GM12878 (cell line): ENCODE results near the gene NAT10. TPM values are rescaled to one million over a fixed set of nuclear protein-coding genes. Genes with fewer than 3 reads are reported as not detected.

Source experiments
- ATAC-seq: fragments of 200-7000 bp; cut with Tn5 transposase; 3 replicates; pipeline ENCODE4 v1.9.1; 2020; ENCODE audit warnings: mild to moderate bottlenecking, moderate library complexity
- BruUV-seq: library from RNA; stranded (reverse); fragments of 400-500 nt; replicated peaks from 2 replicates; lab custom pipeline; 2021; lab: Mats Ljungman, UMichigan
- CTCF ChIA-PET: fragments of 300-600 bp; sonication (Branson Sonifier 250); formaldehyde crosslinking; extraction: SDS; loops from one replicate; lab custom pipeline; 2021; ENCODE audit warnings: inconsistent platforms; lab: Yijun Ruan, JAX
- POLR2A ChIA-PET: fragments of 350-600 bp; formaldehyde crosslinking; extraction: SDS; loops from one replicate; lab custom pipeline; 2021; ENCODE audit warnings: inconsistent platforms; lab: Charles Lee
- RAD21 ChIA-PET: fragments of 300-600 bp; sonication (Branson Sonifier 250); formaldehyde crosslinking; loops from one replicate; lab custom pipeline; 2023; ENCODE audit warnings: antibody characterized with exemption; ENCODE audit not compliant: unreplicated experiment; lab: Charles Lee
- SMC1A ChIA-PET: fragments of 300-600 bp; sonication (Branson Sonifier 250); formaldehyde crosslinking; loops from one replicate; lab custom pipeline; 2023; ENCODE audit not compliant: unreplicated experiment, uncharacterized antibody; lab: Charles Lee
- DNase-seq: peaks from one replicate; pipeline ENCODE4 v3.0.0-alpha.2; 2011; ENCODE audit warnings: low read depth, low spot score
- FAIRE-seq: peaks from 3 replicates; lab custom pipeline; 2011; peaks lifted over from hg19 to GRCh38; lab: Jason Lieb, UNC
- H2AFZ ChIP-seq: 2 replicates; pipeline ENCODE4 v1.6.0; 2011; ENCODE audit warnings: low read depth, low read length, control low read depth; ENCODE audit not compliant: control insufficient read depth
- H3K27ac ChIP-seq: 2 replicates; pipeline ENCODE4 v1.5.1; 2011; ENCODE audit warnings: control low read depth; ENCODE audit not compliant: control insufficient read depth, insufficient read depth
- H3K27me3 ChIP-seq, 2 experiments: replicated peaks in 1 of 2; 2 replicates each; pipeline versions ENCODE4 v1.6.0 to v1.6.1; 2011; ENCODE audit warnings: low read length in 1 of 2; ENCODE audit not compliant: control insufficient read depth in 2 of 2, insufficient read depth in 2 of 2
- H3K36me3 ChIP-seq, 2 experiments: 2 replicates each; pipeline ENCODE4 v1.5.1; 2011; ENCODE audit warnings: low read length in 1 of 2; ENCODE audit not compliant: control insufficient read depth in 2 of 2, insufficient read depth in 2 of 2
- H3K4me1 ChIP-seq: 2 replicates; pipeline ENCODE4 v1.6.1; 2011; ENCODE audit warnings: mild to moderate bottlenecking, low read length, moderate library complexity, mixed read lengths; ENCODE audit not compliant: control insufficient read depth, insufficient read depth
- H3K4me2 ChIP-seq: 2 replicates; pipeline ENCODE4 v1.6.0; 2011; ENCODE audit warnings: control low read depth; ENCODE audit not compliant: control insufficient read depth, insufficient read depth
- H3K4me3 ChIP-seq: fragments of 200-600 bp; sonication (generic); 2 replicates; pipeline ENCODE4 v1.5.1; 2016
- H3K79me2 ChIP-seq: 2 replicates; pipeline ENCODE4 v1.6.0; 2011; ENCODE audit warnings: low read length; ENCODE audit not compliant: control insufficient read depth, insufficient read depth
- H3K9ac ChIP-seq: 2 replicates; pipeline ENCODE4 v1.8.0; 2011; ENCODE audit warnings: low read length, control low read depth, mixed read lengths; ENCODE audit not compliant: control insufficient read depth, insufficient read depth
- H3K9me3 ChIP-seq: replicated peaks from 3 replicates; pipeline ENCODE4 v1.5.1; 2011; ENCODE audit warnings: mild to moderate bottlenecking, low read length; ENCODE audit not compliant: control insufficient read depth, insufficient read depth
- H4K20me1 ChIP-seq: 2 replicates; pipeline ENCODE4 v1.6.0; 2011; ENCODE audit not compliant: control insufficient read depth, insufficient read depth
- LARP7 ChIP-seq: fragments of 450-650 bp; IDR thresholded peaks from 2 replicates; pipeline ENCODE4 v1.6.1; 2017; ENCODE audit warnings: mild to moderate bottlenecking
- MYC ChIP-seq: IDR thresholded peaks from 2 replicates; pipeline ENCODE4 v1.6.1; 2011; ENCODE audit warnings: mild to moderate bottlenecking, low read length, moderate library complexity, inconsistent platforms; ENCODE audit not compliant: insufficient read depth, insufficient replicate concordance, insufficient read length, severe bottlenecking
- ZNF592 ChIP-seq: fragments of 450-650 bp; IDR thresholded peaks from 2 replicates; pipeline ENCODE4 v1.6.1; 2017; ENCODE audit warnings: mild to moderate bottlenecking, moderate library complexity
- WGBS: methylation state at CpG from one replicate; pipeline ENCODE4 v1.1.6; 2016; ENCODE audit warnings: low lambda C conversion rate; ENCODE audit not compliant: insufficient replicate concordance, insufficient coverage; ENCODE audit errors: missing lambda C conversion rate; 5-methylcytosine and 5-hydroxymethylcytosine counted together
- in situ Hi-C: fragments of 300-500 bp; cut with MboI; formaldehyde crosslinking; loops from 9 replicates; pipeline ENCODE4 v1.14.3; 2018; ENCODE audit warnings: mixed read lengths
- intact Hi-C: fragments of 100-400 bp; cut with micrococcal nuclease; formaldehyde crosslinking; loops from one replicate; pipeline ENCODE4 v1.14.2; 2022; ENCODE audit not compliant: unreplicated experiment
- polyA plus RNA-seq, 11 experiments: library from polyadenylated mRNA; depleted of rRNA in 4 of 11; unstranded in 6 of 11; stranded (reverse) in 5 of 11; fragments of >200 nt; fragmentation: Nextera tagmentation in 4 of 11; fragmentation: Illumina TruSeq in 1 of 11; extraction: Ambion mirVana in 4 of 11; extraction: Trizol in 1 of 11; gene quantifications; 1 replicate in 1 of 11; 2 replicates in 10 of 11; pipeline versions ENCODE4 v1.2.1 to v1.2.3, GENCODE V29; 2011 to 2016; ENCODE audit warnings: inconsistent platforms in 2 of 11, missing spikeins in 2 of 11, low read depth in 1 of 11
- total RNA-seq, 4 experiments: library from RNA; depleted of rRNA in 3 of 4; stranded (reverse); fragments of >200 nt in 3 of 4; fragmentation: Illumina TruSeq in 1 of 4; extraction: Trizol in 1 of 4; gene quantifications; 2 replicates each; pipeline versions ENCODE4 v1.2.1 to v1.2.3, GENCODE V29; 2013 to 2021
- TF ChIP-seq, protein P1 (sequence below): fragments of 450-650 bp; IDR thresholded peaks from 2 replicates; pipeline ENCODE4 v1.6.1; 2018; ENCODE audit warnings: mild to moderate bottlenecking, low read depth, moderate library complexity; ENCODE audit not compliant: partially characterized antibody
- TF ChIP-seq, protein P2 (sequence below): fragments of 450-650 bp; IDR thresholded peaks from 2 replicates; pipeline ENCODE4 v1.6.1; 2016; ENCODE audit warnings: mild to moderate bottlenecking, moderate library complexity, borderline replicate concordance

Gene NAT10
- total and polyA plus RNA-seq, 10 of the 15 experiments (the other 5 are each of a cell fraction or from before 2014, with no cell fraction given): 45.1 to 95.5 (median 72.8) TPM

- ChIA-PET RAD21 (interaction anchor here (1.6 to 2.0 kb wide), 4 partner anchors 43 to 174 kb away, joined by 5 to 8 read pairs (median 6); partner anchors contain the start of gene ABTB2), CTCF (interaction anchor here (2.3 kb wide), 1 partner anchor 9 kb away, joined by 11 read pairs; no protein-coding TSS in a partner anchor), POLR2A (no interaction called here), SMC1A (interaction anchor here (1.3 to 3.6 kb wide), 3 partner anchors 10 to 173 kb away, joined by 3 to 18 read pairs (median 3); no protein-coding TSS in a partner anchor)
- Histone ChIP-seq H3K36me3 (no peaks in the 10 kb centered on the region; a peak in 1 of 4 replicates), H3K27ac (no peak overlapping the region), H3K27me3 (no peaks in the 10 kb centered on the region), H4K20me1 (no peaks in the 10 kb centered on the region), H3K4me2 (no peak overlapping the region), H3K4me1 (peaks cover 18% of the 10 kb centered on the region), H2AFZ (no peak overlapping the region), H3K4me3 (no peak overlapping the region), H3K9ac (no peak overlapping the region), H3K79me2 (no peaks in the 10 kb centered on the region), H3K9me3 (no peaks in the 10 kb centered on the region)
- ATAC-seq (no peak), FAIRE-seq (no peak), DNase-seq (no peak)
- 96% methylated on average over 9 of the region's 9 CpGs for WGBS
- BruUV-seq: no TSS peak
- in situ Hi-C loops: no loop called here
- intact Hi-C loops: loop anchor here (5.0 kb wide), 1 partner anchor 308 kb away; no protein-coding TSS in a partner anchor
- TF ChIP-seq ZNF592 (no peak), LARP7 (no peak), MYC (no peak)
- TF ChIP-seq, protein P1, sequence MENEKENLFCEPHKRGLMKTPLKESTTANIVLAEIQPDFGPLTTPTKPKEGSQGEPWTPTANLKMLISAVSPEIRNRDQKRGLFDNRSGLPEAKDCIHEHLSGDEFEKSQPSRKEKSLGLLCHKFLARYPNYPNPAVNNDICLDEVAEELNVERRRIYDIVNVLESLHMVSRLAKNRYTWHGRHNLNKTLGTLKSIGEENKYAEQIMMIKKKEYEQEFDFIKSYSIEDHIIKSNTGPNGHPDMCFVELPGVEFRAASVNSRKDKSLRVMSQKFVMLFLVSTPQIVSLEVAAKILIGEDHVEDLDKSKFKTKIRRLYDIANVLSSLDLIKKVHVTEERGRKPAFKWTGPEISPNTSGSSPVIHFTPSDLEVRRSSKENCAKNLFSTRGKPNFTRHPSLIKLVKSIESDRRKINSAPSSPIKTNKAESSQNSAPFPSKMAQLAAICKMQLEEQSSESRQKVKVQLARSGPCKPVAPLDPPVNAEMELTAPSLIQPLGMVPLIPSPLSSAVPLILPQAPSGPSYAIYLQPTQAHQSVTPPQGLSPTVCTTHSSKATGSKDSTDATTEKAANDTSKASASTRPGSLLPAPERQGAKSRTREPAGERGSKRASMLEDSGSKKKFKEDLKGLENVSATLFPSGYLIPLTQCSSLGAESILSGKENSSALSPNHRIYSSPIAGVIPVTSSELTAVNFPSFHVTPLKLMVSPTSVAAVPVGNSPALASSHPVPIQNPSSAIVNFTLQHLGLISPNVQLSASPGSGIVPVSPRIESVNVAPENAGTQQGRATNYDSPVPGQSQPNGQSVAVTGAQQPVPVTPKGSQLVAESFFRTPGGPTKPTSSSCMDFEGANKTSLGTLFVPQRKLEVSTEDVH: no peak
- TF ChIP-seq, protein P2, sequence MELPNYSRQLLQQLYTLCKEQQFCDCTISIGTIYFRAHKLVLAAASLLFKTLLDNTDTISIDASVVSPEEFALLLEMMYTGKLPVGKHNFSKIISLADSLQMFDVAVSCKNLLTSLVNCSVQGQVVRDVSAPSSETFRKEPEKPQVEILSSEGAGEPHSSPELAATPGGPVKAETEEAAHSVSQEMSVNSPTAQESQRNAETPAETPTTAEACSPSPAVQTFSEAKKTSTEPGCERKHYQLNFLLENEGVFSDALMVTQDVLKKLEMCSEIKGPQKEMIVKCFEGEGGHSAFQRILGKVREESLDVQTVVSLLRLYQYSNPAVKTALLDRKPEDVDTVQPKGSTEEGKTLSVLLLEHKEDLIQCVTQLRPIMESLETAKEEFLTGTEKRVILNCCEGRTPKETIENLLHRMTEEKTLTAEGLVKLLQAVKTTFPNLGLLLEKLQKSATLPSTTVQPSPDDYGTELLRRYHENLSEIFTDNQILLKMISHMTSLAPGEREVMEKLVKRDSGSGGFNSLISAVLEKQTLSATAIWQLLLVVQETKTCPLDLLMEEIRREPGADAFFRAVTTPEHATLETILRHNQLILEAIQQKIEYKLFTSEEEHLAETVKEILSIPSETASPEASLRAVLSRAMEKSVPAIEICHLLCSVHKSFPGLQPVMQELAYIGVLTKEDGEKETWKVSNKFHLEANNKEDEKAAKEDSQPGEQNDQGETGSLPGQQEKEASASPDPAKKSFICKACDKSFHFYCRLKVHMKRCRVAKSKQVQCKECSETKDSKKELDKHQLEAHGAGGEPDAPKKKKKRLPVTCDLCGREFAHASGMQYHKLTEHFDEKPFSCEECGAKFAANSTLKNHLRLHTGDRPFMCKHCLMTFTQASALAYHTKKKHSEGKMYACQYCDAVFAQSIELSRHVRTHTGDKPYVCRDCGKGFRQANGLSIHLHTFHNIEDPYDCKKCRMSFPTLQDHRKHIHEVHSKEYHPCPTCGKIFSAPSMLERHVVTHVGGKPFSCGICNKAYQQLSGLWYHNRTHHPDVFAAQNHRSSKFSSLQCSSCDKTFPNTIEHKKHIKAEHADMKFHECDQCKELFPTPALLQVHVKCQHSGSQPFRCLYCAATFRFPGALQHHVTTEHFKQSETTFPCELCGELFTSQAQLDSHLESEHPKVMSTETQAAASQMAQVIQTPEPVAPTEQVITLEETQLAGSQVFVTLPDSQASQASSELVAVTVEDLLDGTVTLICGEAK: no peak
Measured at GRCh38 chr11:34183848-34184391, 78.5 kb downstream of the NAT10 start.
